ENCODE results near the gene KLB. TPM values are rescaled to one million over a fixed set of nuclear protein-coding genes. Genes with fewer than 3 reads are reported as not detected.
"Not testable (repeated sequence)": the region's sequence is repeated elsewhere in the genome, so short reads cannot be mapped to it uniquely, and the experiment has no call there.

KLB gene
- total RNA-seq, 1 donor = not detected

GRCh38 chr4:39410415-39410814 is 3.7 kb downstream of the KLB start:
- Histone ChIP-seq H3K27ac (ENCODE audit: low read depth, low read length) (no peak overlapping the region), H4K20me1 (ENCODE audit: insufficient read depth, low read length) (no peaks in the 10 kb centered on the region), H3K27me3 (ENCODE audit: insufficient read depth, low read length) (no peaks in the 10 kb centered on the region), H3K4me2 (ENCODE audit: insufficient read depth, low read length) (peak overlapping the region; percentile 58), H3K4me1 (ENCODE audit: insufficient read depth, low read length) (peaks cover 3% of the 10 kb centered on the region), H3K9me3 (ENCODE audit: low read depth, low read length) (no peaks in the 10 kb centered on the region), H2AFZ (ENCODE audit: low read length) (peak overlapping the region; percentile 83), H3K36me3 (ENCODE audit: insufficient read depth, low read length) (no peaks in the 10 kb centered on the region), H3K4me3 (ENCODE audit: insufficient read depth, low read length) (no peak overlapping the region), H3K79me2 (ENCODE audit: insufficient read depth, low read length) (no peaks in the 10 kb centered on the region)
- peak; percentile 43 for TF ChIP-seq CTCF (IDR thresholded peaks at IDR 0.05; ENCODE audit: extremely low read depth, low read depth, low read length)
- peak; percentile 72 for DNase-seq (ENCODE audit: insufficient read length, low spot score, missing footprints)

GRCh38 chr4:39411561-39411960 is 4.8 kb downstream of the KLB start:
- H3K27ac ChIP-seq (ENCODE audit: low read depth, low read length); H4K20me1 ChIP-seq (ENCODE audit: insufficient read depth, low read length); H3K4me1 ChIP-seq (ENCODE audit: insufficient read depth, low read length); H3K36me3 ChIP-seq (ENCODE audit: insufficient read depth, low read length); H3K9me3 ChIP-seq (ENCODE audit: low read depth, low read length); H3K4me2 ChIP-seq (ENCODE audit: insufficient read depth, low read length); H2AFZ ChIP-seq (ENCODE audit: low read length); H3K79me2 ChIP-seq (ENCODE audit: insufficient read depth, low read length); H3K4me3 ChIP-seq (ENCODE audit: insufficient read depth, low read length); DNase-seq (ENCODE audit: insufficient read length, low spot score, missing footprints); H3K27me3 ChIP-seq (ENCODE audit: insufficient read depth, low read length): not testable (repeated sequence)

GRCh38 chr4:39415678-39416283 is 9.1 kb downstream of the KLB start:
- Histone ChIP-seq H4K20me1 (ENCODE audit: insufficient read depth, low read length) (no peaks in the 10 kb centered on the region), H3K4me2 (ENCODE audit: insufficient read depth, low read length) (no peak overlapping the region), H2AFZ (ENCODE audit: low read length) (peak overlapping the region; percentile 7), H3K4me3 (ENCODE audit: insufficient read depth, low read length) (no peak overlapping the region), H3K4me1 (ENCODE audit: insufficient read depth, low read length) (no peaks in the 10 kb centered on the region), H3K27me3 (ENCODE audit: insufficient read depth, low read length) (no peaks in the 10 kb centered on the region), H3K36me3 (ENCODE audit: insufficient read depth, low read length) (no peaks in the 10 kb centered on the region), H3K27ac (ENCODE audit: low read depth, low read length) (no peak overlapping the region), H3K79me2 (ENCODE audit: insufficient read depth, low read length) (no peaks in the 10 kb centered on the region), H3K9me3 (ENCODE audit: low read depth, low read length) (no peaks in the 10 kb centered on the region)
- TF ChIP-seq CTCF (IDR thresholded peaks at IDR 0.05; ENCODE audit: extremely low read depth, low read depth, low read length) = no peak
- DNase-seq (ENCODE audit: insufficient read length, low spot score, missing footprints) = no peak

GRCh38 chr4:39422247-39422646 is 15.5 kb downstream of the KLB start:
- Histone ChIP-seq H3K4me2 (ENCODE audit: insufficient read depth, low read length) (no peak overlapping the region), H3K9me3 (ENCODE audit: low read depth, low read length) (no peaks in the 10 kb centered on the region), H3K4me3 (ENCODE audit: insufficient read depth, low read length) (no peak overlapping the region), H3K27ac (ENCODE audit: low read depth, low read length) (no peak overlapping the region), H3K79me2 (ENCODE audit: insufficient read depth, low read length) (no peaks in the 10 kb centered on the region), H3K27me3 (ENCODE audit: insufficient read depth, low read length) (no peaks in the 10 kb centered on the region), H2AFZ (ENCODE audit: low read length) (no peak overlapping the region), H3K36me3 (ENCODE audit: insufficient read depth, low read length) (no peaks in the 10 kb centered on the region), H3K4me1 (ENCODE audit: insufficient read depth, low read length) (no peaks in the 10 kb centered on the region), H4K20me1 (ENCODE audit: insufficient read depth, low read length) (no peaks in the 10 kb centered on the region)
- DNase-seq (ENCODE audit: insufficient read length, low spot score, missing footprints) = no peak
- no peak for TF ChIP-seq CTCF (IDR thresholded peaks at IDR 0.05; ENCODE audit: extremely low read depth, low read depth, low read length)

GRCh38 chr4:39425297-39425696 is 18.6 kb downstream of the KLB start:
- not testable (repeated sequence) for H3K27ac ChIP-seq (ENCODE audit: low read depth, low read length); H3K9me3 ChIP-seq (ENCODE audit: low read depth, low read length); H3K4me1 ChIP-seq (ENCODE audit: insufficient read depth, low read length); H2AFZ ChIP-seq (ENCODE audit: low read length); H4K20me1 ChIP-seq (ENCODE audit: insufficient read depth, low read length); H3K27me3 ChIP-seq (ENCODE audit: insufficient read depth, low read length); H3K4me2 ChIP-seq (ENCODE audit: insufficient read depth, low read length); H3K4me3 ChIP-seq (ENCODE audit: insufficient read depth, low read length); DNase-seq (ENCODE audit: insufficient read length, low spot score, missing footprints); H3K79me2 ChIP-seq (ENCODE audit: insufficient read depth, low read length); H3K36me3 ChIP-seq (ENCODE audit: insufficient read depth, low read length)
